ENCODE data around the gene TMUB1. TPM values are rescaled to one million over a fixed set of nuclear protein-coding genes. Genes with fewer than 3 reads are reported as not detected.
A peak's percentile ranks its signal among the peaks of the same experiment; 100 is the strongest.

TMUB1 gene
- polyA plus RNA-seq, 4 donors = 19.2 to 42.8 (median 37.4) TPM

- no peak for DNase-seq (ENCODE audit: low read depth in 4 of 4, low spot score in 2 of 4)
Measured at GRCh38 chr7:151071032-151071866, 12.0 kb downstream of the TMUB1 start.

GRCh38 chr7:151070574-151070960 is 12.7 kb downstream of the TMUB1 start:
- no peak for DNase-seq (ENCODE audit: low read depth in 4 of 4, low spot score in 2 of 4)

- DNase-seq (ENCODE audit: low read depth in 4 of 4, low spot score in 2 of 4) = no peak
Measured at GRCh38 chr7:151069841-151070573, 13.3 kb downstream of the TMUB1 start.

- no peak for DNase-seq (ENCODE audit: low read depth in 4 of 4, low spot score in 2 of 4)
Measured at GRCh38 chr7:151068069-151068773, 15.1 kb downstream of the TMUB1 start.

- no peak for DNase-seq (ENCODE audit: low read depth in 4 of 4, low spot score in 2 of 4)
Measured at GRCh38 chr7:151066273-151066974, 16.9 kb downstream of the TMUB1 start.

- DNase-seq (ENCODE audit: low read depth in 4 of 4, low spot score in 2 of 4) = no peak
Measured at GRCh38 chr7:151065516-151065915, 17.8 kb downstream of the TMUB1 start.

GRCh38 chr7:151064993-151065392 is 18.3 kb downstream of the TMUB1 start:
- no peak for DNase-seq (ENCODE audit: low read depth in 4 of 4, low spot score in 2 of 4)

GRCh38 chr7:151064454-151064853 is 18.8 kb downstream of the TMUB1 start:
- no peak for DNase-seq (ENCODE audit: low read depth in 4 of 4, low spot score in 2 of 4)

- DNase-seq (ENCODE audit: low read depth in 4 of 4, low spot score in 2 of 4) = no peak
Measured at GRCh38 chr7:151063212-151063561, 20.1 kb downstream of the TMUB1 start.

GRCh38 chr7:151062399-151063211 is 20.7 kb downstream of the TMUB1 start:
- peak in 1 of 4 donors; percentile 71 for DNase-seq (ENCODE audit: low read depth in 4 of 4, low spot score in 2 of 4)

- DNase-seq (ENCODE audit: low read depth in 4 of 4, low spot score in 2 of 4) = no peak
Measured at GRCh38 chr7:151062111-151062398, 21.2 kb downstream of the TMUB1 start.

GRCh38 chr7:151061213-151062110 is 21.8 kb downstream of the TMUB1 start:
- DNase-seq (ENCODE audit: low read depth in 4 of 4, low spot score in 2 of 4) = no peak

GRCh38 chr7:151060416-151061212 is 22.7 kb downstream of the TMUB1 start:
- no peak for DNase-seq (ENCODE audit: low read depth in 4 of 4, low spot score in 2 of 4)

GRCh38 chr7:151060113-151060415 is 23.2 kb downstream of the TMUB1 start:
- DNase-seq (ENCODE audit: low read depth in 4 of 4, low spot score in 2 of 4) = no peak

- DNase-seq (ENCODE audit: low read depth in 4 of 4, low spot score in 2 of 4) = no peak
Measured at GRCh38 chr7:151059367-151060112, 23.8 kb downstream of the TMUB1 start, which contains the start of gene SLC4A2. TSS of gene SLC4A2 (plus strand) at chr7:151059589. CDS start at chr7:151061988, 2,399 bp downstream.

GRCh38 chr7:151058781-151059366 is 24.4 kb downstream of the TMUB1 start:
- DNase-seq (ENCODE audit: low read depth in 4 of 4, low spot score in 2 of 4) = no peak

All from left renal cortex interstitium (tissue), 4 donors.